ENCODE results near the gene HOMEZ.

The HOMEZ gene

GRCh38 chr14:23252006-23252405 is 33.9 kb downstream of the HOMEZ start:
- no peak for TF ChIP-seq REST (IDR thresholded peaks at IDR 0.05; ENCODE audit: low read depth)
- TF ChIP-seq CEBPB (IDR thresholded peaks at IDR 0.05) = no peak
- no peak for TF ChIP-seq ZBTB7A (IDR thresholded peaks at IDR 0.05; ENCODE audit: low read depth)
- TF ChIP-seq FOXM1 (IDR thresholded peaks at IDR 0.05; ENCODE audit: borderline replicate concordance, low read depth) = no peak
- TF ChIP-seq CREB1 (IDR thresholded peaks at IDR 0.05; ENCODE audit: low read depth) = no peak
- TF ChIP-seq USF1 (IDR thresholded peaks at IDR 0.05) = no peak
- no peak for TF ChIP-seq TAF1 (IDR thresholded peaks at IDR 0.05; ENCODE audit: low read depth)

GRCh38 chr14:23249824-23250223 is 36.1 kb downstream of the HOMEZ start:
- no peak for TF ChIP-seq MAX (IDR thresholded peaks at IDR 0.05)
- TF ChIP-seq YY1 (IDR thresholded peaks at IDR 0.05; ENCODE audit: low read depth) = no peak

- no peak for TF ChIP-seq TAF1 (IDR thresholded peaks at IDR 0.05; ENCODE audit: low read depth)
- TF ChIP-seq EGR1 (IDR thresholded peaks at IDR 0.05) = no peak
- no peak for TF ChIP-seq TCF12 (IDR thresholded peaks at IDR 0.05; ENCODE audit: low read depth)
- no peak for TF ChIP-seq MAX (IDR thresholded peaks at IDR 0.05)
- TF ChIP-seq YY1 (IDR thresholded peaks at IDR 0.05; ENCODE audit: low read depth) = no peak
- TF ChIP-seq FOXM1 (IDR thresholded peaks at IDR 0.05; ENCODE audit: borderline replicate concordance, low read depth) = no peak
- no peak for TF ChIP-seq USF1 (IDR thresholded peaks at IDR 0.05)
- TF ChIP-seq CEBPB (IDR thresholded peaks at IDR 0.05) = no peak
- TF ChIP-seq EP300 (IDR thresholded peaks at IDR 0.05; ENCODE audit: borderline replicate concordance) = no peak
- TF ChIP-seq ZBTB7A (IDR thresholded peaks at IDR 0.05; ENCODE audit: low read depth) = no peak
- TF ChIP-seq CREB1 (IDR thresholded peaks at IDR 0.05; ENCODE audit: low read depth) = no peak
- TF ChIP-seq NFIC (IDR thresholded peaks at IDR 0.05) = no peak
- no peak for TF ChIP-seq REST (IDR thresholded peaks at IDR 0.05; ENCODE audit: low read depth)
- TF ChIP-seq RAD21 (IDR thresholded peaks at IDR 0.05; ENCODE audit: low read depth) = no peak
- no peak for TF ChIP-seq TEAD4 (IDR thresholded peaks at IDR 0.05)
Measured at GRCh38 chr14:23248601-23249000, 37.3 kb downstream of the HOMEZ start.

- TF ChIP-seq REST (IDR thresholded peaks at IDR 0.05; ENCODE audit: low read depth) = no peak
- no peak for TF ChIP-seq EP300 (IDR thresholded peaks at IDR 0.05; ENCODE audit: borderline replicate concordance)
- TF ChIP-seq YY1 (IDR thresholded peaks at IDR 0.05; ENCODE audit: low read depth) = no peak
- TF ChIP-seq TAF1 (IDR thresholded peaks at IDR 0.05; ENCODE audit: low read depth) = no peak
- TF ChIP-seq TCF12 (IDR thresholded peaks at IDR 0.05; ENCODE audit: low read depth) = no peak
- TF ChIP-seq RAD21 (IDR thresholded peaks at IDR 0.05; ENCODE audit: low read depth) = no peak
- TF ChIP-seq EGR1 (IDR thresholded peaks at IDR 0.05) = no peak
- TF ChIP-seq CREB1 (IDR thresholded peaks at IDR 0.05; ENCODE audit: low read depth) = no peak
- TF ChIP-seq NFIC (IDR thresholded peaks at IDR 0.05) = no peak
- no peak for TF ChIP-seq USF1 (IDR thresholded peaks at IDR 0.05)
- no peak for TF ChIP-seq TEAD4 (IDR thresholded peaks at IDR 0.05)
- no peak for TF ChIP-seq CEBPB (IDR thresholded peaks at IDR 0.05)
- no peak for TF ChIP-seq MAX (IDR thresholded peaks at IDR 0.05)
Measured at GRCh38 chr14:23245282-23245681, 40.6 kb downstream of the HOMEZ start.
